Cardiac muscle cell (in vitro differentiated cells and primary cell): ENCODE data around the gene LCE7A. TPM values are rescaled to one million over a fixed set of nuclear protein-coding genes. Genes with fewer than 3 reads are reported as not detected.

Experiments used
- DNase-seq, 2 donors: peaks; one replicate each; pipeline versions ENCODE4 v3.0.0 to v3.0.0-alpha.2; 2010 to 2017; ENCODE audit warnings: low read depth in 1 of 2, low spot score in 1 of 2
- H3K27ac ChIP-seq: fragments of 200-600 bp; sonication (generic); 2 replicates; pipeline ENCODE4 v1.5.1; 2016
- H3K27me3 ChIP-seq: fragments of 200-600 bp; sonication (generic); 2 replicates; pipeline ENCODE4 v1.6.0; 2016; ENCODE audit warnings: control low read depth
- H3K36me3 ChIP-seq: fragments of 200-600 bp; sonication (generic); 2 replicates; pipeline ENCODE4 v1.5.1; 2016; ENCODE audit warnings: control low read depth
- H3K4me1 ChIP-seq: fragments of 200-600 bp; sonication (generic); 2 replicates; pipeline ENCODE4 v1.8.1; 2017; ENCODE audit warnings: low read depth, mild to moderate bottlenecking, mixed run types
- H3K4me3 ChIP-seq: fragments of 200-600 bp; sonication (generic); 2 replicates; pipeline ENCODE4 v1.5.1; 2016; ENCODE audit warnings: mild to moderate bottlenecking
- H3K9me3 ChIP-seq: fragments of 200-600 bp; sonication (generic); 2 replicates; pipeline ENCODE4 v1.5.1; 2017; ENCODE audit warnings: low read depth, mild to moderate bottlenecking, control low read depth
- polyA plus RNA-seq: library from polyadenylated mRNA; unstranded; fragments of >200 nt; fragmentation: Nextera tagmentation; extraction: Ambion mirVana; gene quantifications from 2 replicates; pipeline ENCODE4 v1.2.1, GENCODE V29; 2016
- total RNA-seq: library from RNA; depleted of rRNA; stranded (reverse); fragments of >200 nt; gene quantifications from 2 replicates; pipeline ENCODE4 v1.2.3, GENCODE V29; 2016
- TF ChIP-seq, protein P1 (sequence below): IDR thresholded peaks from 2 replicates; pipeline ENCODE4 v1.5.1; 2012; ENCODE audit warnings: low read depth, mild to moderate bottlenecking, low read length

Gene LCE7A
- total and polyA plus RNA-seq, 2 experiments from 2014 or later, result not detected

- no peaks in the 10 kb centered on the region for H3K9me3 ChIP-seq
- no peaks in the 10 kb centered on the region for H3K36me3 ChIP-seq
- TF ChIP-seq, protein P1, sequence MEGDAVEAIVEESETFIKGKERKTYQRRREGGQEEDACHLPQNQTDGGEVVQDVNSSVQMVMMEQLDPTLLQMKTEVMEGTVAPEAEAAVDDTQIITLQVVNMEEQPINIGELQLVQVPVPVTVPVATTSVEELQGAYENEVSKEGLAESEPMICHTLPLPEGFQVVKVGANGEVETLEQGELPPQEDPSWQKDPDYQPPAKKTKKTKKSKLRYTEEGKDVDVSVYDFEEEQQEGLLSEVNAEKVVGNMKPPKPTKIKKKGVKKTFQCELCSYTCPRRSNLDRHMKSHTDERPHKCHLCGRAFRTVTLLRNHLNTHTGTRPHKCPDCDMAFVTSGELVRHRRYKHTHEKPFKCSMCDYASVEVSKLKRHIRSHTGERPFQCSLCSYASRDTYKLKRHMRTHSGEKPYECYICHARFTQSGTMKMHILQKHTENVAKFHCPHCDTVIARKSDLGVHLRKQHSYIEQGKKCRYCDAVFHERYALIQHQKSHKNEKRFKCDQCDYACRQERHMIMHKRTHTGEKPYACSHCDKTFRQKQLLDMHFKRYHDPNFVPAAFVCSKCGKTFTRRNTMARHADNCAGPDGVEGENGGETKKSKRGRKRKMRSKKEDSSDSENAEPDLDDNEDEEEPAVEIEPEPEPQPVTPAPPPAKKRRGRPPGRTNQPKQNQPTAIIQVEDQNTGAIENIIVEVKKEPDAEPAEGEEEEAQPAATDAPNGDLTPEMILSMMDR, result no peak
- no peak overlapping the region for H3K27ac ChIP-seq
- H3K4me3 ChIP-seq, result no peak overlapping the region
- H3K4me1 ChIP-seq, result no peaks in the 10 kb centered on the region
- DNase-seq, result no peak
- no peaks in the 10 kb centered on the region for H3K27me3 ChIP-seq
These were observed 1.6 kb downstream of the LCE7A start for GRCh38 chr1:152861374-152861773.

GRCh38 chr1:152864443-152864842 lies 4.6 kb downstream of the LCE7A start:
- Histone ChIP-seq H3K27ac (no peak overlapping the region), H3K9me3 (no peaks in the 10 kb centered on the region), H3K4me3 (no peak overlapping the region), H3K27me3 (no peaks in the 10 kb centered on the region), H3K4me1 (no peaks in the 10 kb centered on the region), H3K36me3 (no peaks in the 10 kb centered on the region)
- TF ChIP-seq, protein P1, result no peak
- no peak for DNase-seq

GRCh38 chr1:152866321-152866720 lies 6.5 kb downstream of the LCE7A start:
- H3K27ac ChIP-seq, result no peak overlapping the region
- H3K36me3 ChIP-seq, result no peaks in the 10 kb centered on the region
- DNase-seq, result no peak
- TF ChIP-seq, protein P1, result no peak
- no peaks in the 10 kb centered on the region for H3K9me3 ChIP-seq
- no peak overlapping the region for H3K4me3 ChIP-seq
- H3K27me3 ChIP-seq, result no peaks in the 10 kb centered on the region
- no peaks in the 10 kb centered on the region for H3K4me1 ChIP-seq

DNA sequence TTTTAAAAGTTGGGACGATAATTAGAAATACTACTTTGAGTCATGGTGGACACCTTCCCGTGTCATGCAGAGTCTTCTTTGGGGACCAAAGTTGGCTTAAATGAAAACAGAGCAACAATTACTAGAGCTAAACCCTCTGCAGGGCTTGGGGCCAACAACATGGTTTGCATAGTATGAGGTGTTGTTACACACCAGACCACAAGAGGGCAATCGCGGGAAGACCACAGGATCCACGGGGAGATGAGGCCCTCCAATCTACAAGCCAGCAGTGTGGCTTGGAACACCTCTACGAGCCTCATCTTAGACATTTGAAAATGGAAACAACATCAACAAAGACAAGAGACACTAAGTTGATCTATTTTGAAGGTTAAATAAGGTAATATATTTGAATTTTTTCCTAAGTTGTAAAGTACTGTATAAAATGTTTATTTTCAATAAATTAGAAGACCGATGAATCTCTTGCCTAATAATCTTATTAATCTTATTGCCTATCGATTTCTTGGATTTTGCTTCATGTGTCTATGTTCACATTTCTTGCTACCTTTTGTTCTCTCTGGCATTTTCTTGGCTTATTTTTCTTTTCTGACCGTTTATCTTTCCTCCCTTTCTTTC lies 10.1 kb downstream of the LCE7A start:
- Histone ChIP-seq H3K27me3 (no peaks in the 10 kb centered on the region), H3K4me1 (no peaks in the 10 kb centered on the region)
- DNase-seq, result peak; percentile 70 to 73

DNA sequence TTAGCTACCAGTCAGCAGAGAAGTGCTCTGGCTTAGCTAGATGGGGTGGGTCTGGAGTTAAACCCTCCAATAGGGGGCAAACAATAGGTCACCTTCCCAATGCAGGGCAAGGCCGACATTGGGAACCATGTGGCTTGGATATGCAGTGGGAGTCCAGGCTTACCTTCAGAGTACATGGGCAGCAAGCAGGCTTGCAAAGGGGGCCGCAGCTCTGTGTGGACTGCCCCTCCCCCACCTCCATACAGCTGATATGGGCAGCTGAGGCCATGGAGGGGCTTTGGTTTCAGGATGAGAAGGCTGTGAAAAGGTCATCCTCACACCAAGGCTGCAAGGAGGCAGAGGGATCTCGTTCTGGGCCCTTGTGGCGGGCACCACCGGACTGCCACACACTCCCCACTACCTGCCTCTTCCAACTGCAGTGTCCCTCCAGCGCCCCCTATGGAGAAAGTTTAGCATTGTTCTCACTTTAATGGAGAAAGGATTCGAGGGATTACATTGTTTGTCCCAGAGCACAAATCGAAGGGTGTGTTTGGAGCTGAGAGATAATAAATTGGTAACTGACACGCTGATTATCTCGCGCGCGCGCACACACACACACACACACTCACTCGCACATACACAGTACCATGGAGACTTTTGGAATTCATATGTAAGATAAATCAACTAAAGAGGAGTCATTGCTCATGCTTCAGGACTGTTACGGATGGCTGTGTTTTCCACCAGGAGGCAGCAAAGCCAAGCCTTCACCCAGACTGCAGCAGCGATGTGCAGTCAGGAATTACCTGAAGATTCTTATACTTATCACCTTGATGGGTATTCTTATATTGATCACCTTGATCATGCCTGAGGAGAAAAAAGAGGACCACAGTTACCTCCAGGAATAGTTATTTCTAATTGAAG lies 11.3 kb downstream of the LCE7A start:
- H3K27me3 ChIP-seq, result no peaks in the 10 kb centered on the region
- TF ChIP-seq, protein P1, result peak; percentile 18
- no peaks in the 10 kb centered on the region for H3K4me1 ChIP-seq
- no peaks in the 10 kb centered on the region for H3K36me3 ChIP-seq
- DNase-seq, result peak; percentile 4 to 25
- no peak overlapping the region for H3K4me3 ChIP-seq
- H3K27ac ChIP-seq, result no peak overlapping the region
- no peaks in the 10 kb centered on the region for H3K9me3 ChIP-seq

More for the DNA sequence above, 10.1 kb downstream of the LCE7A start:
- Histone ChIP-seq H3K4me3 (no peak overlapping the region), H3K36me3 (no peaks in the 10 kb centered on the region), H3K9me3 (no peaks in the 10 kb centered on the region), H3K27ac (no peak overlapping the region)
- TF ChIP-seq, protein P1, result peak; percentile 83
